GM12864 (cell line): ENCODE data around the gene OGDHL.

ENCODE experiments used
- DNase-seq: peaks from one replicate; pipeline ENCODE4 v3.0.0-alpha.2; 2011; ENCODE audit warnings: low read depth
- H3K4me3 ChIP-seq: 2 replicates; pipeline ENCODE4 v1.5.1; 2011; ENCODE audit warnings: mild to moderate bottlenecking, low read depth, low read length, control low read depth
- CTCF ChIP-seq: IDR thresholded peaks from 2 replicates; pipeline ENCODE4 v1.5.1; 2011; ENCODE audit warnings: low read depth, mild to moderate bottlenecking, moderate library complexity, low read length, control low read depth, inconsistent platforms; ENCODE audit errors: missing control alignments

OGDHL gene

GRCh38 chr10:49709934-49710333, 52.2 kb downstream of the OGDHL start:
- DNase-seq = no peak
- TF ChIP-seq CTCF = no peak
- H3K4me3 ChIP-seq = no peak overlapping the region

GRCh38 chr10:49707585-49707984, 54.5 kb downstream of the OGDHL start:
- no peak for TF ChIP-seq CTCF
- no peak for DNase-seq

GRCh38 chr10:49700997-49701396, 61.1 kb downstream of the OGDHL start:
- H3K4me3 ChIP-seq = no peak overlapping the region
- TF ChIP-seq CTCF = no peak
- DNase-seq = no peak

More at GRCh38 chr10:49707585-49707984, 54.5 kb downstream of the OGDHL start:
- H3K4me3 ChIP-seq = no peak overlapping the region

GRCh38 chr10:49700211-49700610, 61.9 kb downstream of the OGDHL start:
- TF ChIP-seq CTCF = no peak
- no peak for DNase-seq
- no peak overlapping the region for H3K4me3 ChIP-seq

- no peak for DNase-seq
- TF ChIP-seq CTCF = no peak
- no peak overlapping the region for H3K4me3 ChIP-seq
Measured at GRCh38 chr10:49698679-49699078, 63.4 kb downstream of the OGDHL start.

GRCh38 chr10:49696311-49696710, 65.8 kb downstream of the OGDHL start:
- no peak overlapping the region for H3K4me3 ChIP-seq
- TF ChIP-seq CTCF = no peak
- no peak for DNase-seq

GRCh38 chr10:49694466-49694865, 67.7 kb downstream of the OGDHL start:
- H3K4me3 ChIP-seq = no peak overlapping the region
- no peak for TF ChIP-seq CTCF
- no peak for DNase-seq
